NCI-H1105 treated with DMSO at 0.1 percent for 48 hours (cell line): ENCODE results near the gene KCNIP3.
"Not testable (repeated sequence)": the region's sequence is repeated elsewhere in the genome, so short reads cannot be mapped to it uniquely, and the experiment has no call there.

Experiments
- DNase-seq: peaks from one replicate; lab custom pipeline; 2025; lab: John Stamatoyannopoulos, UW

Gene KCNIP3

GRCh38 chr2:95296880-95297487 lies at the start of gene KCNIP3:
TSS of gene KCNIP3 (plus strand) at chr2:95297347. CDS start at chr2:95297439, 92 bp downstream.
- peak; percentile 86 for DNase-seq

- no peak for DNase-seq
These were observed 38.9 kb upstream of the KCNIP3 start for GRCh38 chr2:95258271-95258670.

- DNase-seq = no peak
These were observed 36.8 kb upstream of the KCNIP3 start for GRCh38 chr2:95260028-95261023.

- no peak for DNase-seq
These were observed 35.5 kb upstream of the KCNIP3 start for GRCh38 chr2:95261602-95262001.

GRCh38 chr2:95262896-95263542 lies 34.1 kb upstream of the KCNIP3 start:
- no peak for DNase-seq

- DNase-seq = no peak
These were observed 32.5 kb upstream of the KCNIP3 start for GRCh38 chr2:95264624-95265023.

GRCh38 chr2:95265182-95265581 lies 32.0 kb upstream of the KCNIP3 start:
- DNase-seq = no peak

- no peak for DNase-seq
These were observed 30.2 kb upstream of the KCNIP3 start for GRCh38 chr2:95266781-95267430.

- no peak for DNase-seq
These were observed 29.5 kb upstream of the KCNIP3 start for GRCh38 chr2:95267458-95268210.

- DNase-seq = no peak
These were observed 28.7 kb upstream of the KCNIP3 start for GRCh38 chr2:95268211-95269035.

- DNase-seq = no peak
These were observed 28.0 kb upstream of the KCNIP3 start for GRCh38 chr2:95269036-95269680.

- not testable (repeated sequence) for DNase-seq
These were observed 27.4 kb upstream of the KCNIP3 start for GRCh38 chr2:95269745-95270144.

GRCh38 chr2:95270541-95271081 lies 26.5 kb upstream of the KCNIP3 start:
- no peak for DNase-seq

GRCh38 chr2:95271381-95271971 lies 25.7 kb upstream of the KCNIP3 start:
- no peak for DNase-seq

GRCh38 chr2:95272299-95272751 lies 24.8 kb upstream of the KCNIP3 start:
- DNase-seq = no peak

GRCh38 chr2:95272781-95273180 lies 24.4 kb upstream of the KCNIP3 start:
- no peak for DNase-seq

- DNase-seq = no peak
These were observed 23.4 kb upstream of the KCNIP3 start for GRCh38 chr2:95273566-95274290.
